ENCODE results near the gene IGSF8.

DNA sequence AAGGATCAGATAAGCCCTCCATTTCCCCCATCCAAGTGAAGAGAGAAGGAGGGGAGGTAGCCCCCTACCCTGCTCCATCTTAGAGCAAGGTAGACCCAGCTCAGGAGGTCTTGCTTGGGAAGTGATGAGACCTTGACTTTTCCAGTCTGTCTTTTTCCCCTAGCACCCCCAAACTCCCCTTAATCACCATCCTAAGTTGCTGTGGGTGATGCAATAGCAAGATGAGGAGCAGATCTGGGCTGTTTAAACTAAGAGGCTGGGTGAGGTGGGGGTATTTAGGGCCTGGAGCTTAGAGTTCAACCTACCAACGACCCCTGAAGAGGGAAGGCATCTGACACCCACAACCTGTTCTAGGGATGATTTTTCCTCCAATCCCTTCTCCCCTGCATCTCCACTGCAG lies 18.9 kb upstream of the IGSF8 start:
- TF ChIP-seq, protein P1, sequence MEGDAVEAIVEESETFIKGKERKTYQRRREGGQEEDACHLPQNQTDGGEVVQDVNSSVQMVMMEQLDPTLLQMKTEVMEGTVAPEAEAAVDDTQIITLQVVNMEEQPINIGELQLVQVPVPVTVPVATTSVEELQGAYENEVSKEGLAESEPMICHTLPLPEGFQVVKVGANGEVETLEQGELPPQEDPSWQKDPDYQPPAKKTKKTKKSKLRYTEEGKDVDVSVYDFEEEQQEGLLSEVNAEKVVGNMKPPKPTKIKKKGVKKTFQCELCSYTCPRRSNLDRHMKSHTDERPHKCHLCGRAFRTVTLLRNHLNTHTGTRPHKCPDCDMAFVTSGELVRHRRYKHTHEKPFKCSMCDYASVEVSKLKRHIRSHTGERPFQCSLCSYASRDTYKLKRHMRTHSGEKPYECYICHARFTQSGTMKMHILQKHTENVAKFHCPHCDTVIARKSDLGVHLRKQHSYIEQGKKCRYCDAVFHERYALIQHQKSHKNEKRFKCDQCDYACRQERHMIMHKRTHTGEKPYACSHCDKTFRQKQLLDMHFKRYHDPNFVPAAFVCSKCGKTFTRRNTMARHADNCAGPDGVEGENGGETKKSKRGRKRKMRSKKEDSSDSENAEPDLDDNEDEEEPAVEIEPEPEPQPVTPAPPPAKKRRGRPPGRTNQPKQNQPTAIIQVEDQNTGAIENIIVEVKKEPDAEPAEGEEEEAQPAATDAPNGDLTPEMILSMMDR (IDR thresholded peaks at IDR 0.05): no peak
- TF ChIP-seq EP300 (IDR thresholded peaks at IDR 0.05; ENCODE audit: low read depth) (no peak), POLR2A (IDR thresholded peaks at IDR 0.05) (no peak)

All from transverse colon (tissue), 3 donors.